ENCODE measurements around the gene H2BW2.
"Not testable (repeated sequence)": the region's sequence is repeated elsewhere in the genome, so short reads cannot be mapped to it uniquely, and the experiment has no call there.

H2BW2 gene

DNA sequence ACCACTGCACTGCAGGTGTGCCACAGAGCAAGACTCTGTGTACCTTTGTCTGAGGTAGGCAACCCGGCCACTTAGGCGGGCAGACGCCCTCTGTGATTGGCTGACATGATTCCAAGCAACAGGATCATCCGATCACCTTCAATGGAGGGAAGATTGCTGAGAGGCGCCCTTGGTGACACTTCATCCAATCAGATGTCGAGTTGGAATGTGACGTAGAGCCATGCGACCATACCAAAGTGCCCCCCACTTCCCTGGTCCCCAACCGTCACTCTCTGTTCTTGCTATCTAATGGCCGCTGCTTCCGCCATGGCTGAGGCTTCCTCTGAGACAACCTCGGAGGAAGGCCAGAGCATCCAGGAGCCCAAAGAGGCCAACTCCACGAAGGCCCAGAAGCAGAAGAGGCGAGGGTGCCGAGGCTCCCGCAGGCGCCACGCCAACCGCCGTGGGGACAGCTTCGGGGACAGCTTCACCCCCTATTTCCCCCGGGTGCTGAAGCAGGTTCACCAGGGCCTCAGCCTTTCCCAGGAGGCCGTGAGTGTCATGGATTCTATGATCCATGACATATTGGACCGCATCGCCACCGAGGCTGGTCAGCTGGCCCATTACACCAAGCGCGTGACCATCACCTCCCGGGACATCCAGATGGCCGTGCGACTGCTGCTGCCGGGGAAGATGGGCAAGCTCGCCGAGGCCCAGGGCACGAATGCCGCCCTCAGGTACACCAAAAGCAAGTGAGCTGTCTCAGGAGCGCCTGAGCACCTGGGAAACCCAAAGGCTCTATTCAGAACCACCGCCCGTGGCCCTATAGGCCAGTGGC, at the start of gene H2BW2:
Gene H2BW2, plus strand, starts transcription at position 268 of the 817 bp plus-strand sequence. Its CDS starts 39 bp downstream, at position 307.
- DNase-seq: no peak

DNA sequence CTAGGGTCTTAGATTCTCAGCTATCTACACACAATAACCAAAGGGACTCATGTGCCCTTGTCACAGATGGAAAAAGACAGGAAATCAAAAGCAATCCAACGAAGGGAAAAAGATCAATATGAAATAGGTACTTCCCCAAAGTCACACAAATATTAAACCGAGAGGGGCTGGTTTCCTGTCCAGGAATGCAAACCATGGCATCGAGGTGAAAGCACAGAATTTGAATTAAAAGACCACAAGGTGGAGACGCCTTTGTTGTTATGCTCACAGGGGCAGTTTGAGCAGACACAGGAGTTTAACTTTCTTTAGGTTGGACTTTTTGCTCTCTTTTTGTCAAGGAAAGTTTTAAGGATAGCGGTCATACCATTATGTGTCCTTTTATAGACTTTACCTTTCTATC, 40.5 kb upstream of the H2BW2 start:
- no peak for DNase-seq

DNA sequence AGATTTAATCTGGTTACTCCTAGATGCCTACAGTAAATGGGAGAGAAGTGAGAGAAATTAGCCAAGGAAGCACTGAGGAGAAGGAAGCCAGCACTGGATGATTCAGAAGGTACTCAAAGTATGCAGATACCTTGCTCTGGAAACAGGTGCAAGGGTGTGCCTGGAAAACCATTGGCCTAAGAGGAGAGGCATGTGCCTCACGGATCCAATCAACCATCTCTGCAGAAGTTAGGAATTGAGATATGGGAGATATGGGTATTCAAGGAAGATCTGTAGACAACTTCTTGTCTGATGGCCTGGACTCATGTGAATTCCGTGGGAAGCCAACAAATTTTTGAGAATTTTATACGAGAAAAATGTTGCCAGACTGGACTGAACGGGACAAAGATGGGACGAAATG, 30.9 kb upstream of the H2BW2 start:
- no peak for DNase-seq

DNA sequence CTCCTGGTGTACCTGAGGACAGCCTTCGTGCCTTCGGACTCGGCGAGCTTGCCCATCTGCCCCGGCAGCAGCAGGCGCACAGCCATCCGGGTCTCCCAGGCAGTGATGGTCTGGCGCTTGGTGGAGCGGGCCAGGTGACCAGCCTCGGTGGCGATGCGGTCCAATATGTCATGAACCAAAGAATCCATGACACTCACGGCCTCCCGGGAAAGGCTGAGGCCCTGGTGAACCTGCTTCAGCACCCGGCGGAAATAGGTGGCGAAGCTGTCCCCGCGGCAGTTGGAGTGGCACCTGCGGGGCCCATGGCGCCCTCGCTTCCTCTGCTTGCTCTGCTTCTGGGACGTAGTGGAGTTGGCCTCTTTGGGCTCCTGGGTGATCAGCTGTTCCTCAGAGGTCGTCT, 26.6 kb upstream of the H2BW2 start:
- no peak for DNase-seq

DNA sequence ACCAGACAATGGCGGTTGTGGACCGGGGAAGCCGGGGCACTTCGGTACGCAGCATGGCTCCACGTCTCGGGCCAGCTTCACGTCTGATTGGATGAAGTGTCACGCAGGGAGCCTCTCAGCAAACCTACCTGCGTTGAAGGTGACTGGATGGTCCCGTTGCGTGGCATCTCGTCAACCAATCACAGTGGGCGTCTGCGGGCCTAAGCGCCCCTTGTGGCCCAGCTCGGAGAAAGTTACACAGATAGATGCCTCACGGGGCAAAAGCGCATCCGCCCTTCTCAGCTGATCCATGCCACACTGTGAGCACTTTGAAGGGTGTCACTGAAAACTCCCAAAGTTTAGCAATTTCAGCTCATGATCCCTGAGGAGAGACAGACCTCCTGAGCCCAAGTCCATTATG, 26.1 kb upstream of the H2BW2 start, which contains the start of gene H2BW1:
Gene H2BW1, minus strand, starts transcription at position 103 of the 400 bp plus-strand sequence. CDS start 132 bp downstream, outside the sequence.
- no peak for DNase-seq

DNA sequence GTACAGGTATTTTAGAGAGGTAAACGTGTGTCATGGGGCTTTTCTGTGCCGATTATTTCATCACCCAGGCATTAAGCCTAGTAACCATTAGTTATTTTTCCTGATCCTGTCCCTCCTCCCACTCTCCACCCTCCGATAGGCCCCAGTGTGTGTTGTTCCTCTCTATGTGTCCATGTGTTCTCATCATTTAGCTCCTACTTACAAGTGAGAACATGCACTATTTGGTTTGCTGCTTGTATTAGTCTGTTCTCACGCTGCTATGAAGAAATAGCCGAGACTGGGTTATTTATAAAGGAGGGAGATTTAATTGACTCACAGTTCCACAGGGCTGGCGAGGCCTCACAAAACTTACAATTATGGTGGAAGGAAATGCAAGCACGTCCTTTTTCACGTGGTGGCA, 24.2 kb upstream of the H2BW2 start:
- not testable (repeated sequence) for DNase-seq

DNA sequence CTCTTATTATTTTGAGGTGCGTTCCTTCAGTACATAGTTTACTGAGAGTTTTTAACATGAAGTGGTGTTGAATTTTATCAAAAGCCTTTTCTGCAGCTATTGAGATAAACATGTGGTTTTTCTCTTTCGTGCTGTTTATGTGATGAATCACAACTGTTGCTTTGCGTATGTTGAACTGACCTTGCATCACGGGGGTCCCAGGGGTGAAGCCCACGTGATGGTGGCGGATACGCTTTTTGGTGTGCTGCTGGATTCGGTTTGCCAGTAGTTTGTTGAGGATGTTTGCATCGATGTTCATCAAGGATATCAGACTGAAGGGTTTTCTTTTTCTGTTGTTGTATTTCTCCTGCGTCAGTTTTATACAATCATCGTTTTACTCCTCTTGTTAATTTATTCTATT, 21.6 kb upstream of the H2BW2 start:
- no peak for DNase-seq

DNA sequence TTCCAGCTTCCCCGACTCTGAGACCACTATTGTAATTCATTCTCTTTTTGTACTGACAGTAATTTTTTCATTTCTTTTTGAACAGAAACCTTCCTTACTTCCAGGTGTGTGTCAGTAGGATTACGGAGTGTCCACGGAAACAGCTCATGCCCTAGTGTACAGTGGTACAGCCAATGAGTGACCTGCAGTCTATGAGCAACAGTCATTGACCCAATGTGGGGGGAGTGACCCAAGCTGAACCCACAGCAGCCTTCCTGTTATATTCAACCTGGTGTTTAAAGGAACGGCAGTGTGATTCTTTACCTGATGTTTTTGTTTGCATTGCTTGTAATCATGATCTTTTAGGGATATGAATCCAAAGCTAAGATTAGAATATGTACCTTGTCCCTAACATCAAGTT, 1.2 kb downstream of the H2BW2 start:
- no peak for DNase-seq

DNA sequence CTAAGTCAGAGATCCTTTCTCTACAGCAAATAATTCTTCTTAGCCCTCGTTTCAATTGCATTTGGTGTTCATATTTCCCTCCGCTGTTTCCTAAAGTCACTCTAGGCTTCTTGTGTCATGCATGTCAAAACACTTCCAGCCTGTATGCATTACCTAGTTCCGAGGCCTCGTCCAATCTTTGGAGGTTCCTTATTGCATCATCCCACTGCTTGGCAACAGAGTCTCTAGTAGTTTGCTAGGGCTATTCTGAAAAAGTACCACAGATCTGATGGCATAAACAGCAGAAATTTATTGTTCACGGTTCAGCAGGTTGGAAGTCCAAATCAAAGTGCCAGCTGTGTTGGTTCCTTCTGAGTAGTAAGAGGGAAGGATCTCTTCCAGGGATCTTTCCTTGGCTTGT, 5.9 kb downstream of the H2BW2 start:
- no peak for DNase-seq

DNA sequence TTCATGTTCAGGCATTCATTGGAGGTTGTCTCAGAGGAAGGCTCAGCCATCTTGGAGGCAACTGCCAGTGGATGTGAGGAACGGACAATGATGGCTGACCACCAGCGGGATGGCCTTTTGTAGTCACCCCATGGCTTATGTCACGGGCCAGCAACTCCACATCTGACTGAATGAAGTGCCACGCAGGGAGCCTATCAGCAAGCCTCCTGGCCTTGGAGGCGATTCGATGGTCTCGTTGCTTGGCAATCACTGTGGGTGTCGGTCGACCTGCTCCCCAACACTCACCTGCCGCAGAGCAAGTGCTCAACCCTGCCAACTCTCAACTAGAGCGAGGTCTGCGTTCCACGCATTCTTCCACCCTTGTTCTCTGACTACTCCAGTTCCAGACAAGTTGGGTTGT, 7.4 kb downstream of the H2BW2 start:
- DNase-seq: no peak

DNA sequence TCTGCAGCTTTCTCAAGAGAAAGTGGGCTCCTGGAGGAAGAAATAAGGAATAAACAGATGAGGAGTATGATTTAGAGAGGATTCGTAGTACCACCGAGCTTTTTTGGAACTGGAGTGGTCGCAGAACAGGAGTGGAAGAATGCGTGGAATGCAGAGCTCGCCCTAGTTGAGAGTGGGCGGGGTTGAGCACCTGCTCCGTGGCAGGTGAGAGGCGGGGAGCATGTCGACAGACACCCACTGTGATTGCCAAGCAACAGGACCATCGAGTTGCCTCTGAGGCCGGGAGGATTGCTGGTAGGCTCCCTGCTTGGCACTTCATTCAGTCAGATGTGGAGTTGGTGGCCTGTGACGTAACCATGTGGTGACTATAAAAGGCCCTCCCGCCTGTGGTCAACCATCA, 15.2 kb downstream of the H2BW2 start:
- DNase-seq: not testable (repeated sequence)

DNA sequence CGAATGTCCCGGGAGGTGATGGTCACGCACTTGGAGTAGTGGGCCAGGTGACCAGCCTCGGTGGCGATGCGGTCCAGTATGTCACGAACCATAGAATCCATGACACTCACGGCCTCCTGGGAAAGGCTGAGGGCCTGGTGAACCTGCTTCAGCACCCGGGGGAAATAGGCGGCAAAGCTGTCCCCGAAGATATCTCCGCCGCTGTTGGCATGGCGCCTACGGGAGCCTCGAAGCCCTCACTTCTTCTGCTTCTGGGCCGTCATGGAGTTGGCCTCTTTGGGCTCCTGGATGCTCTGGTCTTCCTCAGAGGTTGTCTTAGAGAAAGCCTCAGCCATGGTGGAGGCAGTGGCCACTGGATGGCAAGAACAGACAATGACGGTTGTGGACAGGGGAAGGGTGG, 22.9 kb downstream of the H2BW2 start:
- not testable (repeated sequence) for DNase-seq

DNA sequence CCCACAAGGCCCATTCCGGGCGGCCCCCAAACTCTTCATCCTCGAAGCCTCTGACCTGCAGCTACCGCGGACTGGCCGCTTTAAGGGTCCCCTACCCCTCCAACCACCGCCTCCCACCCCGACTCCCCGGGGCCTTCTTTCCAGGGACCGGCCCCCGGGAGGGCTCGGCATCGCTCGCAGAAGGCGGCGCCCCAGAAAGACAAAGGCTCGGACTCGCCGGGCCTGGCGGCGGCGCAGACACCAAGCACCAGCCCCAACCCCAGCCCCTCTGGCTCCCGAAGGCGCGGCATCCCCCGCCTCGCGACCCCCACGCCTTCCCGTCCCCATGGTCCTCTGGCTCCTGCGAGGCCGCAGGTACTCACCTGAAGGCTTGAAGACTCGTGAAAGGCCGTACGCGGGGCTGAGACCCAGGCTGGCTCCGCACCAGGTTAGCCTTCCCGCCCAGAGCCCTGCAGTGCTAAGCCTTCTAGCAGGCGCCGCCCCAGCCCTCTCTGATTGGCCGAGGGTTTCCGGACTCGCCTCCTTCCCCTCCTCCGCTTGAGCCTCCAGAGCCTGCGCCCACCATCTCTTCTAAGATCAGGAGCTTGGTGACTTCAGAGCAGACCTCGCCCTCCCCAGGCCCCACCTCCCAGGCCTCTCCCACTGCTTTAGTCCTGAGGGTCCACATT, 36.2 kb downstream of the H2BW2 start, which contains the start of gene TMSB15C:
Gene TMSB15C, minus strand, starts transcription at position 459 of the 668 bp plus-strand sequence.
- not testable (repeated sequence) for DNase-seq

DNA sequence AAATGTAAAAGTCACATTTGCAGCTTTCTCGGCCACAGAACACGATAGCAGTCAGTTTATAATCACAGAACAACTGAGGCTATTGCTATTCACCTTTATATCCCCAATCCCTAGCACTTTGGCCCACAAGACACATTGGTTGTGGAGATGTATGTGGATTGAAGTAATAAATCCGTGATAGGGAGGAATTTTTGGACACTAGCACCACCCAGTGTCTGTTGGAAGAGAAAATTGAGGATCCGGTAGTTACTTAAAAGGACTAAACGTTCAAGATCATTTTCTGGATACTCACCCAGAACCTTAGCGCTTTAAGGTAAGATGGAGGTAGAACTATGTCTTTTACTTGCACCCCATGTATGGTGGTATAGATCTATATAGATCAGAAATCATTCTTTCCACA, 38.1 kb downstream of the H2BW2 start:
- DNase-seq: not testable (repeated sequence)

DNA sequence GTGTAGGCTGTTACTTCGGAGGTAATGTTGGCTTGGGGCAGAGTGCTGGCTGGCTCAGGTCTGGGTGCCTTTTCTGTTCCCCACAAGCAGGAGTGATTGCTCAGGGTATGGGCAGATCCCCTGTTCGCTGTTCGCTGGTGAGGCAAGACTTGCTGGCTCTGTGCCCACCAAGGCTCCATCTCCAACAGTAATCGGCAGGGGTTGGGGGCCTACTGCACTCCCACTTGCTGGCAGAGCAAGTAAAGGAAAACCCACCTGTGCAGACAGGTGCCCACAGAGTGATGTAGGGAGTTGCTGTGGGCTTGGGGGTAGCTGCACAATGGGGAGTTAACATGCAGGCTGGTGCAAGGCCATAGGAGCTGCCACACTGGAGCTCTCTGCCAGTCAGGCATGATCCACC, 44.3 kb downstream of the H2BW2 start:
- DNase-seq: no peak

DNA sequence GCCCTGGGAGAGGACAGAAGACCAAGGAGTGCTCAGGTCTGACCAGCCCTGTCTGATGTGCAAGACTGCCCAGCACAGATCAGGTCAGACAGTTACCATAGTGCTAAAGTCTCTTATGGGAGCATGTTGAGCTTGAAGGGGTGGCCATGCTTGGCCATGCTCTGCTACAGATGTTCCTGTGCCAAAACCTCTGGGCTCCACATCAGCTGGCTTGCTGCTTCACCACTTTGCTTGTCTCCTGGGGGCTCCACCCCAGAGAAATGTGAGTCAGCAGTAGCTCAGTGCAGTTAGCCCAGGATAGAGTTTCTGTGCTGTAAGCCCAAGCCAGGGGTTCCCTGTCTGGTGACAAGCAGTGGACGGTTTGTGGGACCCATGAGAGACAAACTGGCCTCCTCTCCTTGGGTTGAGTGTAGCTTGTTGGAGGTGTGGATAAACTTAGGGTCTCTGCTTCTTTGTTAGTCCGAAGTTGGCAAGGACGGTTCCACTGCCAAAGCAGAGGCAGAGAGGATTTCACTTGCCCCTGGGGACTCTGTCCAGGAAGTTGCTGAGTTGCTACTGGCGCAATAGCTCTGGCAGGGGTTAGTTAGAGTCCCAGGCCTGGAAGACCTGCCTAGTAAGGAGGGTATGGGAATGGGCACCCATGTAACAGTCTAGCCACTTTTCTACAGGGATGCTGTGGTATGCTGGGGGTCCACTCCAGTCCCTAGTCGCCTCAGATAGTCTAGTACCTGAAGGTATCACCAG, 45.0 kb downstream of the H2BW2 start:
- DNase-seq: no peak

DNA sequence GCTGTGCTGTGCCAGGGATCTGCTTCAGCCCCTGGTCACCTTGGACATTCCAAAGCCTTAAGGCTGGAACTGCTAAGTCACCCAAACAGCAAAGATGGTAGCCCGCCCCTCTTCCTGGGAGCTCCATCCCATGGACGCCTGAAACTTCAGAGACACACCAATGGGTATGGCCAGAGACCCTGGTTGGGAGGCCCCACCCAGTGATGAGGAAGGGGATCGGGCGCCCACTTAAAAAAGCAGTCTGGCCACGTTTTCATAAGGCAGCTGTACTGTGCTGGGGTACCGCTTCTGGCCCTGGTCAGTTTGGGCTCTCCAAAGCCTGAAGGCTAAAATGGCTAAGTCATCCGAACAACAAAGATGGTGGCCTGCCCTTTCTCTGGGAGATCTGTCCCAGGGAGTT, 45.7 kb downstream of the H2BW2 start:
- DNase-seq: no peak

DNA sequence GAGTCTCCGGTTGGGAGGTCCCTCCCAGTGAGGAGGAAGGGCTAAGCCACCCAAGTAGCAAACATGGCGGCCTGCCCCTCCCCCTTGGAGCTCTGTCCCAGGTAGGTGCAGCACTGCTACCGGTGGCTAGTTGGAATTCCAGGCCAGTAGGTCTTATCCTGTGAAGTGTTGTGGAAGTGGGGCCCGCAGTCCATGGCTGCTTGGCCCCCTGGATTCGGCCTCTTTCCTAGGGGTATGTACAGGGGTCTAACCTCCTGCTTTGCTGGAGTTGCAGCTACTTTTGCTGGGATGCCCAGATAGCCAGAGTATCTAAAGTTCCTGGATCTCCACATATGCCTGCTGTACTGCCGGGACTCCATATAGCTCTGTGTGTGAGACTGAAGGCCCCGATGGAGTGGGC, 46.2 kb downstream of the H2BW2 start:
- DNase-seq: no peak
